ENCODE results near the gene EXOC6.

- TF ChIP-seq POLR2A (IDR thresholded peaks at IDR 0.05): no peak
- TF ChIP-seq CTCF (IDR thresholded peaks at IDR 0.05): no peak
- no peak for TF ChIP-seq EP300 (IDR thresholded peaks at IDR 0.05)
Observed at GRCh38 chr10:92867235-92867634, 18.9 kb downstream of the EXOC6 start.
